ENCODE data around the gene ANGPTL5.
"Not testable (repeated sequence)": the region's sequence is repeated elsewhere in the genome, so short reads cannot be mapped to it uniquely, and the experiment has no call there.

Gene ANGPTL5

DNA sequence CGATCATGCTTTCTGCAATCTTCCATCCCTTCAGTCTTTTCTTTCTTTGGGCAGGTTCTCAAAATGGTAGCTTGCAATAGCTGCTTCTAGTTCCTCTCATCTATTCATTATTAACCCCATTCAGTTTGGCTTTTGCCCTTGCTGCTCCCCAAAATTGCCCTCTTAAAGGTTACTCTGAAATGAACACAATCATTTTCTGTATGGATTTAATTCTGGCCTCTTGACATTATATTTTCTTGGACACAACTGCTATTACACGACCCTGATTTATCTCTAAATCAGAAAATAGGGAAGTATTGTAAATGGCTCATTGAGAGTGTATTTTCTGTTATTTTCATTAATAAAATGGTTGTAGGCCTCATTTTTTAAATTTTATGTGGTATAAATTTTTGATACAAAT is at the start of gene ANGPTL5:
Gene ANGPTL5, minus strand, starts transcription at position 101 of the 400 bp plus-strand sequence. CDS start 8,613 bp downstream, outside the sequence.
- DNase-seq (ENCODE audit: low read depth, low spot score), result no peak

DNA sequence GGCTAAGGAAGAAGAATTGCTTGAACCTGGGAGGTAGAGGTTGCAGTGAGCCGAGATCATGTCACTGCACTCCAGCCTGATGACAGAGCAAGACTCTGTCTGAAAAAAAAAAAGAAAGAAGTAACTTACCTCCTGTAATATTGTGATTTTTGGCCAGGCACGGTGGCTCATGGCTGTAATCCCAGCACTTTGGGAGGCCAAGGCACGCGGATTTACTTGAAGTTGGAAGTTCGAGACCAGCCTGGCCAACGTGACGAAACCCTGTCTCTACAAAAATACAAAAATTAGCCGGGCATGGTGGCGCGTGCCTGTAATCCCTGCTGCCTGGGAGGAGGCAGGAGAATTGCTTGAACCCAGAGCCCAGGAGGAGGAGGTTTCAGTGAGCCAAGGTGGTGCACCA is 47.9 kb upstream of the ANGPTL5 start:
- DNase-seq (ENCODE audit: low read depth, low spot score), result not testable (repeated sequence)

- no peak for DNase-seq (ENCODE audit: low read depth, low spot score)
These were observed 43.9 kb upstream of the ANGPTL5 start for GRCh38 chr11:101960231-101960630.

DNA sequence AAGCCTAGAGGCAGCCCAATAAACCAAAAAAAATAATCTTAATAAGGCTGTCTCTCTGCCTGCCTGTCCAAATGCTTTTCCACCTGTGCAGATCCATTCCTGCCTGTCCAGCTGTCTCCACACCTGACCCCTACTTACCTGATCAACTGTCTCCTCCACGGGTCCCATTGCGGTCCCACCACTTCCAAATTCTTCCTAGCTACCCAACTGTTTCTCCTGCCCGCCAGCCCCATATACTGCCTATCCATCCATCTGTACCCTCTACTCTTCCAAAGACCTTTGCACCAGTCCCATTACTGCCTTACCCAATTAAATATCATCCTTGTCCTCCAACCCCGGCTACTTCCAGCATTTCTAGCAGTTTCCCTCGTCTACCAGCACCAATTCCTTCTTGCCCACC is 39.4 kb upstream of the ANGPTL5 start:
- DNase-seq (ENCODE audit: low read depth, low spot score), result no peak

DNA sequence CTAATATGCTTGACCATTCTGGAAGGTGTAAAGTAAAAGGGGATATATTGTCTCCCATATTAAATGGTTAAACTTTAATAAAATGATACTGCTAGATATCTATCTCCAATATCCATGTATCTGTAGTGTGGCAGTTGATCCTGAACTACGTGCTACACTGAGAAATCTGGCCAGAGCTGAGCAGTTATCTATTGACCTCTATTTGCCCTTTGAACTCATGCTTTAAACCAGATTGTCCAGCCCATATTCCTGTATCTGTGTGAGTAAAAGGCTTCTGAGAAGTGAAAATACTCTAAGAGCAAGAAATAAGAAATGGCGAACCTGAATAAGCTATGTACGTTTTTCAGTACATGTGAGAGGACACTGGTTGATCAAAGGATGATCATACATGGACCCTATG is 39.0 kb upstream of the ANGPTL5 start:
- DNase-seq (ENCODE audit: low read depth, low spot score), result no peak

GRCh38 chr11:101949680-101950220 is 33.4 kb upstream of the ANGPTL5 start:
- no peak for DNase-seq (ENCODE audit: low read depth, low spot score)

- no peak for DNase-seq (ENCODE audit: low read depth, low spot score)
These were observed 29.1 kb upstream of the ANGPTL5 start for GRCh38 chr11:101945448-101945847.

- DNase-seq (ENCODE audit: low read depth, low spot score), result no peak
These were observed 28.6 kb upstream of the ANGPTL5 start for GRCh38 chr11:101944923-101945322.

GRCh38 chr11:101940901-101941520 is 24.7 kb upstream of the ANGPTL5 start:
- DNase-seq (ENCODE audit: low read depth, low spot score), result no peak

DNA sequence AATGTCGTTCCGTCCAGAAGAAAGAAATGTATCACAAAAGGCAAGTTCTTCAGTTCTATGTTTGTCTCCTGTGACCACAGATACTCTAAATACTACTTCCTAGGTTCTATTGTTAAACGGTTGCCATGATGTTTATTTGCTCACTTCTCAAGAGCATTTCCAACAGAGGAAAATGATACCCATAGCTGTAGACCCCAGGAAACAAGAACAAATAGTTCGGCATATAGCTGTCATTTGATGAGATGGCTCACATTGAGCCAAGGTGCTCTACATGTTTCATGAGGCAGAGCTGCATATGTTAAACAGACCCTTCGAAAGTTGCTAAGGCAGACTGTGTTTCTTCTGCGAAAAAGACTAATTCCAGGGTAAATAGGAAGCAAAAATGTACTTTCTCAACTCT is 15.4 kb upstream of the ANGPTL5 start:
- no peak for DNase-seq (ENCODE audit: low read depth, low spot score)

GRCh38 chr11:101929294-101929915 is 13.1 kb upstream of the ANGPTL5 start:
- DNase-seq (ENCODE audit: low read depth, low spot score), result no peak

GRCh38 chr11:101923554-101923953 is 7.2 kb upstream of the ANGPTL5 start:
- no peak for DNase-seq (ENCODE audit: low read depth, low spot score)

- no peak for DNase-seq (ENCODE audit: low read depth, low spot score)
These were observed 4.7 kb upstream of the ANGPTL5 start for GRCh38 chr11:101920992-101921391.

- DNase-seq (ENCODE audit: low read depth, low spot score), result no peak
These were observed 904 bp upstream of the ANGPTL5 start for GRCh38 chr11:101917226-101917625.

DNA sequence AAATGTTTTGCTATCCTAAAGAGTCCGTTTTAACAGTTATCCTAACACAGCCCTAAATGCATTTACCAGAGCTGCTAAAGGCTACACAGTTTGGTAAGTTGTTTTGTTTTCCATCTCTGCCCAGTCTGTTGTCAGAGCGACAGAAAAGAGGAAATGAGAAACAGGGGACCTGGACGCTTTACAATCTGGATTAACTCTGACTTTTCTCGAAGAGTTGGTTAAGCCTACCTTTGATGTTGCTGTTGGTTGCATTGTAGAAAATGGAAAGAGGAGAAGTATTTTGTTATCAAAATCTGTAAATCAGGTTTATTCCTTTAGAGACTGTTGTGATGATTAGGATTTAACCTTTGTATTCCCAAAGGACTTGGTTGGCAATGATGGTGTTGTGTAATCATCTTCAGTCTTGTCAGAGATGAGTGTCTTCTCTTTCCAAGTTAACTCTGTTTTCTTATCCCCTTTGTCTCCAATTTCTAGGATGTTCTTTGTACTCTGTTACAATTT is 481 bp downstream of the ANGPTL5 start:
- peak; percentile 41 for DNase-seq (ENCODE audit: low read depth, low spot score)

DNA sequence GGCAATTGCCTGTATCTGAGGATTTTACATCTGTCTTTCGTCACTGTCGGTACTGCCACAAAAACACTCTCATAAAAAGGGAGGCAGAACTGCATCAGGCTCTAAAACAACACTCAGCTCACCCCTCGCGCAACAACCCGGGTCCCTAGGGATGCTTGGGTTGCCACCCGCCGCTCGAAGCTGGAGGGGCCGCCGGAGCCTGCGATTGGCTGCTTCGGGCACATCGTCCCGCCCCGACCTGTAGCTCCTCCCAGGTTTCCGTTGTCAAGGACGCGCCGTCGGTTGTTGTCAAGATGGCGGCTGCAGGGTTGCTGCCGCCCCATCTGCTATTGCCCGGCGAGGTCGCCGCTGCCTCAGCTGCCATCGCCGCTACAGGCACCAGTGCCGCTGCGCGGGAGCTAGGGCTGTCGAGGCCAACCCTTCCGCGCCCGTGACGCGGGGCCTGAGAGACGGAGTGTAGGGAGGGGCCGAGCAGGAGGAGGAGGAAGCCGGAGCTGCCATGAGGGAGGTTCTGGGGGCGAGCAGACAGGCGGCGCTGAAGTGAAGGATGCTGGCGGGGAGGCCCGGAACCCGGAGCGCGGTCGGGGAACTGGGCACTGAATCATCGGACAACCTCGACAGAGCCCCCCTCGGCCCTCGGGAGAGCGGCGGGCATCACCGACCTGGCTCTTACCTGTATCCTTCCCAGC is 1.4 kb downstream of the ANGPTL5 start, which contains the start of gene CEP126:
Gene CEP126, plus strand, starts transcription at position 273 of the 689 bp plus-strand sequence. Its CDS starts 275 bp downstream, at position 548.
- DNase-seq (ENCODE audit: low read depth, low spot score), result peak; percentile 96

GRCh38 chr11:101914341-101914737 is 2.0 kb downstream of the ANGPTL5 start:
- no peak for DNase-seq (ENCODE audit: low read depth, low spot score)

- no peak for DNase-seq (ENCODE audit: low read depth, low spot score)
These were observed 2.7 kb downstream of the ANGPTL5 start for GRCh38 chr11:101913656-101914055.

DNA sequence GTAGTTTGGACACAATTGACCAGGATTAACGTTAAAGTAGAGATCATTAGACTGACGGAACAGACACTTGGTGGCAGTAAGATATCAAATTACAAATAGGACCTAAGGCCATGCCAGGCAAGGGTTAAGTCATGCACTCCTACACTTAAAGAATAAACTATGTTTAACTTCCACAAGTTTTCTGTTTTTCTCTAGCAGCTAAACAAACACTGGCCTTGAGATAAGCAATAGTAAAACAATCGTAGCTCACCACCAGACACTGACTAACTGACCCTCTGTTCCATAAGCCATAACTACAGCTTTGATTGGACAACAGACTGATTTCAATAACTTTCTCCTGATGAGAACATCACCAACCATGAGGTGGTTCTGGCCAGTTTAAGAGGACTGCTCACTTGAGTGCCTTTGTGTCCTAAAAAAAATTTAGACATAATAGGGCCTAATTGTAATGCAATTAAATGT is 3.5 kb downstream of the ANGPTL5 start:
- DNase-seq (ENCODE audit: low read depth, low spot score), result peak; percentile 57

GRCh38 chr11:101909087-101909486 is 7.2 kb downstream of the ANGPTL5 start:
- DNase-seq (ENCODE audit: low read depth, low spot score), result no peak

- no peak for DNase-seq (ENCODE audit: low read depth, low spot score)
These were observed 8.5 kb downstream of the ANGPTL5 start for GRCh38 chr11:101907815-101908214.

- no peak for DNase-seq (ENCODE audit: low read depth, low spot score)
These were observed 21.8 kb downstream of the ANGPTL5 start for GRCh38 chr11:101894505-101894904.

Measured in brain pericyte (primary cell).